Measurements from ENCODE around the gene ZBTB46.

Gene ZBTB46

DNA sequence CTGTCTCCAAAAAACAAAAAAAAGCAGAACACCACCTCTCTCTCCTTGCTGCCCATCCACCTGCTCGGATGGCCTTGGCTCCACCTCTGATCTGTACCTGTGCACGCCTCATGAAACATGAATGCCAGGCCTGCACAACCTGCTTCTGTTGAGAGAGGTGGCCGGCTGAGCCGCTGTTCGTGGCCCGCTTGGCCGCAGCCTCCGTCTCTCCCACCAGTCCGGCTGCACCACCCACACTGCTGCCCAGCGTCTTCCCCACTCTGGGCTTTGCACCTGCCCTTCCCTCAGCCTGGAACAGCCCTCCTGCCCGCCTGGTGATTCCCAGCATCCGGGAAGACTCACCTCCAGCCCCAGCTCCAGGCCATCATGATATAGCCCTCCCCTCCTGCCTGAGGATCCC is 12.2 kb upstream of the ZBTB46 start:
- no peaks in the 10 kb centered on the region for H3K27me3 Mint-ChIP-seq (ENCODE audit: low read depth)
- H3K4me1 Mint-ChIP-seq: peaks cover 10% of the 10 kb centered on the region
- H3K4me3 Mint-ChIP-seq: no peak overlapping the region
- no peaks in the 10 kb centered on the region for H3K9me3 Mint-ChIP-seq
- TF ChIP-seq, protein P1, sequence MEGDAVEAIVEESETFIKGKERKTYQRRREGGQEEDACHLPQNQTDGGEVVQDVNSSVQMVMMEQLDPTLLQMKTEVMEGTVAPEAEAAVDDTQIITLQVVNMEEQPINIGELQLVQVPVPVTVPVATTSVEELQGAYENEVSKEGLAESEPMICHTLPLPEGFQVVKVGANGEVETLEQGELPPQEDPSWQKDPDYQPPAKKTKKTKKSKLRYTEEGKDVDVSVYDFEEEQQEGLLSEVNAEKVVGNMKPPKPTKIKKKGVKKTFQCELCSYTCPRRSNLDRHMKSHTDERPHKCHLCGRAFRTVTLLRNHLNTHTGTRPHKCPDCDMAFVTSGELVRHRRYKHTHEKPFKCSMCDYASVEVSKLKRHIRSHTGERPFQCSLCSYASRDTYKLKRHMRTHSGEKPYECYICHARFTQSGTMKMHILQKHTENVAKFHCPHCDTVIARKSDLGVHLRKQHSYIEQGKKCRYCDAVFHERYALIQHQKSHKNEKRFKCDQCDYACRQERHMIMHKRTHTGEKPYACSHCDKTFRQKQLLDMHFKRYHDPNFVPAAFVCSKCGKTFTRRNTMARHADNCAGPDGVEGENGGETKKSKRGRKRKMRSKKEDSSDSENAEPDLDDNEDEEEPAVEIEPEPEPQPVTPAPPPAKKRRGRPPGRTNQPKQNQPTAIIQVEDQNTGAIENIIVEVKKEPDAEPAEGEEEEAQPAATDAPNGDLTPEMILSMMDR (IDR thresholded peaks at IDR 0.05; ENCODE audit: unreplicated experiment in 3 of 3): no peak
- no peaks in the 10 kb centered on the region for H3K36me3 Mint-ChIP-seq (ENCODE audit: low read depth)
- H3K27ac Mint-ChIP-seq: peak overlapping the region; percentile 29 to 45 (median 41)

GRCh38 chr20:63842258-63842657 is 11.2 kb upstream of the ZBTB46 start:
- TF ChIP-seq, protein P1 (IDR thresholded peaks at IDR 0.05; ENCODE audit: unreplicated experiment in 3 of 3): no peak
- H3K4me3 Mint-ChIP-seq: no peak overlapping the region
- H3K27me3 Mint-ChIP-seq (ENCODE audit: low read depth): no peaks in the 10 kb centered on the region
- H3K27ac Mint-ChIP-seq: peak overlapping the region; percentile 28 to 90 (median 76)
- H3K9me3 Mint-ChIP-seq: no peaks in the 10 kb centered on the region
- H3K4me1 Mint-ChIP-seq: peaks cover 19% of the 10 kb centered on the region
- H3K36me3 Mint-ChIP-seq (ENCODE audit: low read depth): no peaks in the 10 kb centered on the region

DNA sequence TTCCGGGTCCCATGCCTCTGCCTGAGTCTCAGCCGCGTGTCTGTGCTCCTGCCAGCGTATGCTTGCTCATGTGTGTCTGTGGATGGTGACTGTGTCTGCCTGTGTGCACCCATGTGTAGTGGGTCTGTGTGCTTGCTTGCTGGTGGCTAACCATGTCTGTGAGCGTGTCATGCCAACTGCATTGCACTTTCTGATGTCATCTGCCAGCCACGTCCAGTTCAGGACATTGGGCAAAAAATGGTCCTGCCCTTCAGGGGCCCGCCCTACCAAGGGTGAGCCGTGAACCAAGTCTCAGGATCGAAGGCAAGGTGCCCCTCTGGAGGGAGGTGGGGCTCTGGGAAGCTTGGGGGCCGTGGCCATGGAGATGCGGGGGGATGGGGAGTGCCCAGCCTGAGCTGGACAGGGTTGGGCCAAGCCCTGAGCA is 9.4 kb upstream of the ZBTB46 start:
- peaks cover 19% of the 10 kb centered on the region for H3K4me1 Mint-ChIP-seq
- no peaks in the 10 kb centered on the region for H3K9me3 Mint-ChIP-seq
- H3K4me3 Mint-ChIP-seq: no peak overlapping the region
- TF ChIP-seq, protein P1 (IDR thresholded peaks at IDR 0.05; ENCODE audit: unreplicated experiment in 3 of 3): no peak
- H3K27me3 Mint-ChIP-seq (ENCODE audit: low read depth): no peaks in the 10 kb centered on the region
- peak overlapping the region; percentile 69 to 80 (median 71) for H3K27ac Mint-ChIP-seq
- no peaks in the 10 kb centered on the region for H3K36me3 Mint-ChIP-seq (ENCODE audit: low read depth)

- Mint-ChIP-seq H3K27me3 (ENCODE audit: low read depth) (no peaks in the 10 kb centered on the region), H3K36me3 (ENCODE audit: low read depth) (no peaks in the 10 kb centered on the region), H3K27ac (peak overlapping the region; percentile 43 to 80 (median 71)), H3K9me3 (no peaks in the 10 kb centered on the region), H3K4me3 (no peak overlapping the region), H3K4me1 (peaks cover 24% of the 10 kb centered on the region)
- TF ChIP-seq, protein P1 (IDR thresholded peaks at IDR 0.05; ENCODE audit: unreplicated experiment in 3 of 3): no peak
Observed at GRCh38 chr20:63839620-63840019, 8.6 kb upstream of the ZBTB46 start.

DNA sequence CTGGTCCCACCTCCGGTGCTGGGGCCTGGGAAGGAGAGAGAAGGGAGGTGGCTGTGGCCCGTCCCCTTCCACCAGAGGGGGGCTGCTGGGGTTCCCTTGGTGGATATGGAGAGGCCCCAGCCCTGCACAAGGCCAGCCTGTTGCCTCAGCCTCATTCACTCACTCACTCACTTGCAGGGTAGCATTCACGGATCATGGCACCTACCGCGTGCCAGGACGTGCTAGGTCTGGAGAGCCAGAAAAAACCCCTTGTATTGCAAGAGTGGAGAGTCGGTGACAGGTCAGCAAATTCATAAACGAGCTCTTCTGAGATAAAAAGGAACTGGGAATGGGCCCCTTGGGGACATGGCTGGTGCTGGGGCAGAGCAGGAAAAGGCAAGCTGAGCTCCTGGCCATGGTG is 6.4 kb upstream of the ZBTB46 start:
- H3K27ac Mint-ChIP-seq: peak overlapping the region; percentile 79 to 90 (median 83)
- TF ChIP-seq, protein P1 (IDR thresholded peaks at IDR 0.05; ENCODE audit: unreplicated experiment in 3 of 3): no peak
- H3K27me3 Mint-ChIP-seq (ENCODE audit: low read depth): no peaks in the 10 kb centered on the region
- peak overlapping the region in 1 of 3 experiments; percentile 31 for H3K4me3 Mint-ChIP-seq
- peaks cover 34% of the 10 kb centered on the region for H3K4me1 Mint-ChIP-seq
- no peaks in the 10 kb centered on the region for H3K9me3 Mint-ChIP-seq
- no peaks in the 10 kb centered on the region for H3K36me3 Mint-ChIP-seq (ENCODE audit: low read depth)

Data from nephron (organoid).